SJCRH30 (cell line): ENCODE measurements around the gene CD207. TPM values are rescaled to one million over a fixed set of nuclear protein-coding genes. Genes with fewer than 3 reads are reported as not detected.
"Not testable (repeated sequence)": the region's sequence is repeated elsewhere in the genome, so short reads cannot be mapped to it uniquely, and the experiment has no call there.

Experiments used
- DNase-seq, 2 experiments: peaks; one replicate each; pipeline ENCODE4 v3.0.0-alpha.2; 2015 to 2020
- H3K27ac ChIP-seq: fragments of 250-450 bp; sonication (Bioruptor Pico); 2 replicates; pipeline ENCODE4 v1.5.1; 2020; ENCODE audit warnings: mild to moderate bottlenecking, moderate library complexity
- H3K27me3 ChIP-seq: fragments of 250-450 bp; sonication (Bioruptor Pico); 2 replicates; pipeline ENCODE4 v1.5.1; 2020; ENCODE audit warnings: mild to moderate bottlenecking, moderate library complexity
- H3K36me3 ChIP-seq: fragments of 250-450 bp; sonication (Bioruptor Pico); 2 replicates; pipeline ENCODE4 v1.5.1; 2020; ENCODE audit warnings: mild to moderate bottlenecking, moderate library complexity
- H3K4me1 ChIP-seq: fragments of 250-450 bp; sonication (Bioruptor Pico); 2 replicates; pipeline ENCODE4 v1.5.1; 2020; ENCODE audit warnings: mild to moderate bottlenecking, moderate library complexity
- H3K4me3 ChIP-seq: fragments of 250-450 bp; sonication (Bioruptor Pico); 2 replicates; pipeline ENCODE4 v1.5.1; 2020; ENCODE audit warnings: mild to moderate bottlenecking, moderate library complexity
- H3K9me3 ChIP-seq: fragments of 250-450 bp; sonication (Bioruptor Pico); replicated peaks from 2 replicates; pipeline ENCODE4 v1.5.1; 2020; ENCODE audit warnings: mild to moderate bottlenecking, moderate library complexity
- total RNA-seq: library from RNA; depleted of rRNA; stranded (reverse); fragments of >200 nt; shearing (Covaris generic); gene quantifications from 2 replicates; pipeline ENCODE4 v1.2.3, GENCODE V29; 2014; rRNA removed

The CD207 gene
- 0.08 TPM in 1 of 2 replicates, not detected in the other for total RNA-seq

DNA sequence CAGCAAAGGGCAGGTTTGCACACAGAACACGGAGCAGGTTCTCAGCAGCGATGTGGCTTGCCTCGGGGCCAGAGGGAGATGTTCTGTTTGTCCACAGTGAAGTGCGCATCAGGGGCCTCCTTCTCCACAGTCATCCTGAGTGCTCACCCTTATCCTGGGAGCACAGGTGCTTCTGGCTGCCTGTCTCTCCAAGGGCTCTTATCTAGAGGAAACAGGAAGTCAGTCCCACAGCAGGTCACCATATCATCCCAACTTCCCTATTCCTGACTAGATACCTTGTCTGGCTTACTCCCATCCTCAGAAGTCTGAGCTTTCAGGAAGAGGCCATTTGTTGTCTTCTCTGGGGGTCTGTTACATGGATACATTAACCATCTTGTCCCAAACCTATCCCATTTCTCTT, at the start of gene CD207:
TSS of gene CD207 (minus strand) at position 174 of the 400 bp plus-strand sequence. CDS start at position 134, 40 bp downstream.
- DNase-seq, result no peak
- no peak within 1 kb of the TSS for H3K4me3 ChIP-seq
- no peaks in the 10 kb centered on the region for H3K36me3 ChIP-seq
- H3K27ac ChIP-seq, result no peak within 1 kb of the TSS
- H3K4me1 ChIP-seq, result no peaks in the 10 kb centered on the region
- no peaks in the 10 kb centered on the region for H3K9me3 ChIP-seq
- H3K27me3 ChIP-seq, result peaks cover 11% of the 10 kb centered on the region

- H3K36me3 ChIP-seq, H3K4me1 ChIP-seq, DNase-seq, H3K9me3 ChIP-seq, H3K27me3 ChIP-seq, H3K4me3 ChIP-seq, H3K27ac ChIP-seq: not testable (repeated sequence)
Observed at GRCh38 chr2:70878543-70878942, 42.9 kb upstream of the CD207 start.

DNA sequence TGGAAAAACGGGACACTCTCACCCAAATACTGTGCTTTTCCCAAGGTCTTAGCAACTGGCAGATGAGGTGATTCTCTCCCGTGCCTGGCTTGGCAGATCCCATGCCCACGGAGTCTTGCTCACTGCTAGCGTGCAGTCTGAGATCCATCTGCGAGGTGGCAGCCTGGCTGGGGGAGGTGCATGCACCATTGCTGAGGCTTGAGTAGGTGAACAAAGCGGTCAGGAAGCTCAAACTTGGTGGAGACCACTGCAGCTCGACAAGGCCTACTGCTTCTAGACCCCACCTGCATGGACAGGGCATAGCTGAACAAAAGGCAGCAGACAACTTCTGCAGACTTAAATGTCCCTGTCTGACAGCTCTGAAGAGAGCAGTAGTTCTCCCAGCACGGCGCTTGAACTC, 40.5 kb upstream of the CD207 start:
- not testable (repeated sequence) for DNase-seq, H3K36me3 ChIP-seq, H3K4me1 ChIP-seq, H3K4me3 ChIP-seq, H3K27ac ChIP-seq, H3K27me3 ChIP-seq, H3K9me3 ChIP-seq

DNA sequence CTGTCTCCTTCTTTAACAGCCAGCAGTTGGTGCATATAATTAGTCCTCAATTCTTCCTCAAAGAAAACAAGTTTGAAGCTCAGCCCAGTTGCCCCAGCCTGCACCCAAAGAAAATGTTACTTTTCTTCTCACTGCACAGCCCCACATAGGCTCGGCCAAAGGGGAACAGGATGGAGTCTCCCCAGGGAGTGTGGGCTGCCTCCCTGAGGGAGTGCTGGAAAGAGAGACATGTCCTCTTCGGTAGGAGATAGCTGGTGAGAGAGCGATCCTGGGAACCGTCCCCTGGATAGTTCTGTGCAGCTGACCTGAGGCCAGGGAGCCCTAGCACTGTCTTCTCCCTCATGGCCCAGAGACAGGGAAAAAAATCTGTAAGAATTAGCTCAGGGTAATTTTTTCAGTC, 37.9 kb upstream of the CD207 start:
- 0 out of 2 replicates have a peak, but pooled peaks cover under 1% of the 10 kb centered on the region for H3K9me3 ChIP-seq
- no peak overlapping the region for H3K4me3 ChIP-seq
- peaks cover 13% of the 10 kb centered on the region; the same call in 1 of the 2 replicates for H3K4me1 ChIP-seq
- H3K27me3 ChIP-seq, result no peaks in the 10 kb centered on the region
- H3K27ac ChIP-seq, result no peak overlapping the region
- no peaks in the 10 kb centered on the region for H3K36me3 ChIP-seq
- DNase-seq, result no peak

DNA sequence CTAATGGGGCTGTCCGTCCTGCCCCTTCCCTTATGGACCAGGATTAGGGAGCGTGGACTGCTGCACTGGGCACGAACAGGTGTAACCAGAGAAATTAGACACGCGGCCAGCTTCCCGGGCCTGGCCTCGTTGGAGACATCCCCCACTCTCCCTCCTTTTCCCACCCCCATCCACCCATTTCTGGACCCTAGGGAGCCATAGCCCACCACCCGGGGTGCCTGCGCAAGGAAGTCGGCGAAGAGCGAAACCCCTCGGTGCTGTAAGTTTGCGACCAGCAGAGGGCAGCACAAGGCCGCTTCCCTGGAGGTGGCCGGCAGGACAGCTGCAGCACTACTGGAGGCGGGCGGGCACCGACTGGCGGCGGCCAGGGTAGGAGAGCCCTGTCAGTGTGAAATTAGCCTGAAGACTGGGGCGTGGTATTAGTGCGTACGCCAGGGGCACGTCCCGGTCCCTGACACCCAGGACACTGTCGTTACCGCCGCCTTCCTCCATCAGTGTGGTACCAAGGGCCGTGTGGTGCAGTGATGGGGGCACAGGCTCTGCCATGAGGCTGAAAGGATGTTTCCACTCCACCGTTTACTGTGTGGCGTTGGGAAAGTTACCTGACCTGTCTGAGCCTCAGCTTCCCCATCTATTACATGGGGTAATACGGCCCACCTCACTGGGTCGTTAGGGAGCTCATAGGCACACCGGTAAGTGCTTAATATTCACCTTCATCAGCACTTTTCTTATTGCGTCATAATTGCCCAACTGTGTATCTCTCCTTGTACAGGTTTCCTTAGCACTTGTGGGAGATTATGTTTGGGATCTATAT, 36.0 kb upstream of the CD207 start:
- Histone ChIP-seq H3K4me1 (peaks cover 13% of the 10 kb centered on the region; the same call in 1 of the 2 replicates), H3K4me3 (peak overlapping the region; percentile 19; the same call in 1 of the 2 replicates), H3K27me3 (no peaks in the 10 kb centered on the region), H3K9me3 (no peaks in the 10 kb centered on the region), H3K36me3 (no peaks in the 10 kb centered on the region), H3K27ac (no peak overlapping the region)
- DNase-seq, result peak; percentile 91 to 93

DNA sequence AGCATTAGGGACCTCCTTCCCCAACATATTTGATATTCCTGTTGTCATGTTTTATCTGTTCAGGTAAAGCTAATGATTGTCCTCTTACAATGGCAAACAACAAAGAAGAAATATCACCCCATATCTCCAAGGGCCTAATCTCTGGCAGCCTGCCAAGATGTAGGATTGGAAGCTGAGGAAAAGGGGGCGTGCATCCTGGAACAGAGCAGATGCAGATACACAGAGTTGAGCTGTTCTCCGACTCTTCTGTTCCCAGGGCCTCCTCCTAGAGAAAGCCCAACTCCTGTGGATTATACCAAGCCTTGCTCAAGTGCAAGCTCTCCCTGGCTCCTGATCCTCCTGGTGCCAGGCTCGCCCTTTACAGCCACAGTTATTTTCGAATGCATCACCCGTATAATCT, 35.2 kb upstream of the CD207 start:
- peaks cover 13% of the 10 kb centered on the region; the same call in 1 of the 2 replicates for H3K4me1 ChIP-seq
- H3K27me3 ChIP-seq, result no peaks in the 10 kb centered on the region
- peak in 1 of 2 experiments; percentile 43 for DNase-seq
- H3K9me3 ChIP-seq, result no peaks in the 10 kb centered on the region
- H3K36me3 ChIP-seq, result no peaks in the 10 kb centered on the region
- H3K27ac ChIP-seq, result no peak overlapping the region
- no peak overlapping the region for H3K4me3 ChIP-seq

GRCh38 chr2:70868970-70869369, 33.4 kb upstream of the CD207 start:
- Histone ChIP-seq H3K27me3 (no peaks in the 10 kb centered on the region), H3K36me3 (no peaks in the 10 kb centered on the region), H3K27ac (no peak overlapping the region), H3K9me3 (no peaks in the 10 kb centered on the region), H3K4me3 (no peak overlapping the region), H3K4me1 (peaks cover 13% of the 10 kb centered on the region; the same call in 1 of the 2 replicates)
- no peak for DNase-seq

GRCh38 chr2:70861777-70862625, 26.4 kb upstream of the CD207 start:
- 0 out of 2 replicates have a peak, but pooled peaks cover 5% of the 10 kb centered on the region for H3K27me3 ChIP-seq
- no peak overlapping the region for H3K27ac ChIP-seq
- no peaks in the 10 kb centered on the region for H3K9me3 ChIP-seq
- DNase-seq, result peak; percentile 76 to 93
- H3K36me3 ChIP-seq, result no peaks in the 10 kb centered on the region
- no peak overlapping the region for H3K4me3 ChIP-seq
- peaks cover 7% of the 10 kb centered on the region for H3K4me1 ChIP-seq

DNA sequence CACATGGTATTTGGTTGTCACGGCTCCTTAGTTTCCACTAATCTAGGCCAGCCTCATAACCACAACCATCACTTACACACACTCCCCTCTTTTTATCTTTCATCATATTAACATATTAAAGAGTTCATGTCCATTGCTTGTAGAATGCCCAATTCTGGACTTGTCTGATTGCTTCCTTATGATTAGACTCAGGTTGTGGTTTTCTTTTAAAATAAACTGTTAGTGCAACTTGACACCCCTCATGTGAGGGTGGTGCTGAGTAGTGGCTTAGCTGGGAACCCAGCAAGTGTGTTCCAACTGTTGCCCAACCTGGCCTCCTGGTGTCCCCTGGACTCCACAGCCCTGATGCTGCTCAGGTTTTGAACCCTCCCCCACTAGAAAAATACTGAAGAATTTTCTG, 20.1 kb upstream of the CD207 start:
- peak in 1 of 2 experiments; percentile 44 for DNase-seq
- no peaks in the 10 kb centered on the region for H3K4me1 ChIP-seq
- no peak overlapping the region for H3K4me3 ChIP-seq

GRCh38 chr2:70854411-70854810, 18.8 kb upstream of the CD207 start:
- H3K27me3 ChIP-seq, result no peaks in the 10 kb centered on the region
- H3K4me3 ChIP-seq, result no peak overlapping the region
- no peak overlapping the region for H3K27ac ChIP-seq
- H3K4me1 ChIP-seq, result no peaks in the 10 kb centered on the region
- no peak for DNase-seq
- no peaks in the 10 kb centered on the region for H3K9me3 ChIP-seq
- no peaks in the 10 kb centered on the region for H3K36me3 ChIP-seq

More for the DNA sequence above, 20.1 kb upstream of the CD207 start:
- H3K27me3 ChIP-seq, result no peaks in the 10 kb centered on the region
- no peaks in the 10 kb centered on the region for H3K36me3 ChIP-seq
- no peaks in the 10 kb centered on the region for H3K9me3 ChIP-seq
- no peak overlapping the region for H3K27ac ChIP-seq

- no peak overlapping the region for H3K4me3 ChIP-seq
- H3K27me3 ChIP-seq, result no peaks in the 10 kb centered on the region
- no peaks in the 10 kb centered on the region for H3K4me1 ChIP-seq
- no peak overlapping the region for H3K27ac ChIP-seq
- no peaks in the 10 kb centered on the region for H3K36me3 ChIP-seq
- H3K9me3 ChIP-seq, result no peaks in the 10 kb centered on the region
- no peak for DNase-seq
Observed at GRCh38 chr2:70852824-70853223, 17.2 kb upstream of the CD207 start.

- DNase-seq, result no peak
Observed at GRCh38 chr2:70851704-70852103, 16.1 kb upstream of the CD207 start.

GRCh38 chr2:70850925-70851324, 15.3 kb upstream of the CD207 start:
- H3K9me3 ChIP-seq, result 0 out of 2 replicates have a peak, but pooled peaks cover 2% of the 10 kb centered on the region
- no peak overlapping the region for H3K4me3 ChIP-seq
- DNase-seq, result no peak
- no peaks in the 10 kb centered on the region for H3K36me3 ChIP-seq
- H3K27ac ChIP-seq, result no peak overlapping the region
- H3K4me1 ChIP-seq, result no peaks in the 10 kb centered on the region
- no peaks in the 10 kb centered on the region for H3K27me3 ChIP-seq

More at GRCh38 chr2:70851704-70852103, 16.1 kb upstream of the CD207 start:
- Histone ChIP-seq H3K27me3 (no peaks in the 10 kb centered on the region), H3K4me3 (no peak overlapping the region), H3K4me1 (no peaks in the 10 kb centered on the region), H3K9me3 (0 out of 2 replicates have a peak, but pooled peaks cover under 1% of the 10 kb centered on the region), H3K27ac (no peak overlapping the region), H3K36me3 (no peaks in the 10 kb centered on the region)

- no peaks in the 10 kb centered on the region for H3K36me3 ChIP-seq
- H3K27ac ChIP-seq, result no peak overlapping the region
- peaks cover 8% of the 10 kb centered on the region; the same call in 1 of the 2 replicates for H3K27me3 ChIP-seq
- DNase-seq, result no peak
- H3K4me1 ChIP-seq, result no peaks in the 10 kb centered on the region
- no peak overlapping the region for H3K4me3 ChIP-seq
- H3K9me3 ChIP-seq, result peaks cover 5% of the 10 kb centered on the region; the same call in 1 of the 2 replicates
Observed at GRCh38 chr2:70842401-70842800, 6.8 kb upstream of the CD207 start.
